ENCODE data around the gene TALDO1.

TALDO1 gene

GRCh38 chr11:747158-748006, at the start of gene TALDO1:
Gene TALDO1, plus strand, starts transcription at chr11:747464. Its CDS starts 18 bp downstream, at chr11:747482.
- TF ChIP-seq CTCF (IDR thresholded peaks at IDR 0.05; ENCODE audit: insufficient read depth, missing control alignments) = no peak
- DNase-seq (ENCODE audit: insufficient read length, low spot score) (peak; percentile 65), FAIRE-seq (no peak)

- no peak for FAIRE-seq
- TF ChIP-seq CTCF (IDR thresholded peaks at IDR 0.05; ENCODE audit: insufficient read depth, missing control alignments) = no peak
- DNase-seq (ENCODE audit: insufficient read length, low spot score) = no peak
Observed at GRCh38 chr11:697811-698311, 49.4 kb upstream of the TALDO1 start.

- no peak for TF ChIP-seq CTCF (IDR thresholded peaks at IDR 0.05; ENCODE audit: insufficient read depth, missing control alignments)
- DNase-seq (ENCODE audit: insufficient read length, low spot score) (no peak), FAIRE-seq (no peak)
Observed at GRCh38 chr11:698493-699115, 48.7 kb upstream of the TALDO1 start.

GRCh38 chr11:699116-699508, 48.2 kb upstream of the TALDO1 start:
- TF ChIP-seq CTCF (IDR thresholded peaks at IDR 0.05; ENCODE audit: insufficient read depth, missing control alignments) = no peak
- no peak for FAIRE-seq
- DNase-seq (ENCODE audit: insufficient read length, low spot score) = no peak

GRCh38 chr11:699753-700152, 47.5 kb upstream of the TALDO1 start:
- DNase-seq (ENCODE audit: insufficient read length, low spot score) = no peak
- TF ChIP-seq CTCF (IDR thresholded peaks at IDR 0.05; ENCODE audit: insufficient read depth, missing control alignments) = no peak
- no peak for FAIRE-seq

GRCh38 chr11:701741-702461, 45.4 kb upstream of the TALDO1 start:
- DNase-seq (ENCODE audit: insufficient read length, low spot score) (no peak), FAIRE-seq (no peak)
- TF ChIP-seq CTCF (IDR thresholded peaks at IDR 0.05; ENCODE audit: insufficient read depth, missing control alignments) = no peak

All from D721Med (cell line).